Jurkat, Clone E6-1 (cell line): ENCODE measurements around the gene NCBP1.
"Not testable (repeated sequence)": the region's sequence is repeated elsewhere in the genome, so short reads cannot be mapped to it uniquely, and the experiment has no call there.

Experiments used
- DNase-seq: peaks from one replicate; pipeline ENCODE4 v3.0.0-alpha.2; 2011; ENCODE audit warnings: low read depth, low spot score
- H3K4me3 ChIP-seq: 2 replicates; pipeline ENCODE4 v1.5.1; 2011; ENCODE audit warnings: mild to moderate bottlenecking, low read length, control low read depth, moderate library complexity

NCBP1 gene

DNA sequence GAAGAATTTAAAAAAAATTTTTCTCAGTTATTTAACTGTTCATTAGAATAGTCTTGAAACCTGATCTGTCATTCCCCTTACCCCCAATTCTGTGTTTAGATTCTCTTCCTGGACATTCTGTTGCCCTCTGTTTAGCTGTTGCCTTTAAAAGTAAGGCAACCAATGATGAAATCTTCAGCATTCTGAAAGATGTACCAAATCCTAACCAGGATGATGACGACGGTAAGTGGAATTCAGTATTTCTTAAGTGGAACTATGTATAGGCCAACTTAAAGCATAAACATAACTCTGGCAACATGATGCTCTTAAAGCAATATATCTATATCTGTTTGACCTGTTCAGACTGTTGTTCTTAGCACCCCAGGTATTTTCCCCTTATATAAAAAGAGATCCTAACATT lies 27.2 kb downstream of the NCBP1 start:
- DNase-seq = no peak
- no peak overlapping the region for H3K4me3 ChIP-seq

DNA sequence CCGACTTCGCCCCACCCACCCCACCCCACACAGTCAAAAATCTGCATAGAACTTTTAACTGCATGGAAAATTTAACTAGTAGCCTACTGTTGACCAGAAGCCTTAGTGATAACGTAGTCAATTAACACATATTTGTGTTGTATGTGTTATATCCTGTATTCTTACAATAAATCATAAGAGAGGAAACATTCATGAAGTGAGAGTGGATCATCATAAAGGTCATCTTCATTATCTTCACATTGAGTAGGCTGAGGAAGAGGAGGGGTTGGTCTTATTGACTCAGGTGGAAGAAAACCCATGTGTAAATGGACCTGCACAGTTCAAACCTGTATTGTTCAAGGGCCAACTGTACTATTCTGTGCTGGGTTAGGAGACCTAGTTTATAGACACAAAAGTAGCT lies 32.1 kb downstream of the NCBP1 start:
- H3K4me3 ChIP-seq = no peak overlapping the region
- no peak for DNase-seq

DNA sequence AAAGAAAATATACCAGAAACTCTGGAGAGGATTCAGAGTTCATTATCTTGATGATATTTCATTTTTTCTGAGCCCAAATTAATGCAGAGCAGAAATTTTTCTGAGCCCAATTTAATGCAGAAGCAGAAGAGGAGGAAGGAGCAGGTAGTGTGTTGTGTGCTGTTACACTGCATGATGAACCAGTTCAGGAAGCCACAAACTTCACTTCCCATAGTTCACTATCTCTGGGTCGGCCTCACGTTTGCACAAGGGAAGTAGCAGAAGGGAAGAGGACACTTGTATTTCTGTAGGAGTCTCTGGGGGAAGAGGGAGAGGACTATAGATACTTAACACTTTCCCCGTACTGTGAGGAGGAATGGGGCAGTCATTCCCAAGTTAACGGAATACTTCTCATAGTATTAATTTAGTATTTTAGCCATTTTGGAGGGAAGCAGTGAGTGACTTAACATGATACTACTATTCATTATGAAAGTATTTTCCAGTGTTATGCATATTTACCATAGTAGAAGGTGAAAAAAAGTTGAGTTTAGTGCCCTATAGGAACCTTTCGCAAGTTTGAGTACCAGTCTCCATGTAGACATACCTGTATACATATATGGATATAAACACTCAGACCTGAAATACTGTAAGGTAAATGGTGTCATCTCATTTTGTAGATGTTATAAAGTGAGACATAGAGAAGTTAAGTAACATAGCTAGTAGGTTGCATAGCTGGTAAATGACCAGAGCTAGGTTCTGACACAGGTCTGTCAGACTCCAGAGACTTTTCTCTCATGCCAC lies 33.5 kb downstream of the NCBP1 start:
- DNase-seq = no peak
- no peak overlapping the region for H3K4me3 ChIP-seq

DNA sequence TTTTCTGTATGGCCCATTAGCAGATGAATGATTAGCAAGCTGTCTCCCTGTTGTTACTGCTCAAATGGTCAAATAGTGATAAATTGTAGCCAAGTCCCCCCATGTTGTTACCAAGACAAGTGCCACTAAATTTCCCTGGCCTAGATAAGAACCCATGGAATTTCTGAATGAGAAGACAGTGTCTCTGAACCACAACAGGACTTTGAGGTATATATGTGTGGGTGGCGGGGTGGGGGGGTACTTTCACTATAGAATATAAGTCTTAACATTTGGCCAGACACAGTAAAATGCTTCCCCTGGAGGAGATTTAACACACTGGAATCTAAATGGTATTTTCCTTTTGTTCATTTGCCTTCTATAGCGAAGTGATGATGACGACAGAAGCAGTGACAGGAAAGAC lies 34.9 kb downstream of the NCBP1 start:
- H3K4me3 ChIP-seq = no peak overlapping the region
- DNase-seq = no peak

DNA sequence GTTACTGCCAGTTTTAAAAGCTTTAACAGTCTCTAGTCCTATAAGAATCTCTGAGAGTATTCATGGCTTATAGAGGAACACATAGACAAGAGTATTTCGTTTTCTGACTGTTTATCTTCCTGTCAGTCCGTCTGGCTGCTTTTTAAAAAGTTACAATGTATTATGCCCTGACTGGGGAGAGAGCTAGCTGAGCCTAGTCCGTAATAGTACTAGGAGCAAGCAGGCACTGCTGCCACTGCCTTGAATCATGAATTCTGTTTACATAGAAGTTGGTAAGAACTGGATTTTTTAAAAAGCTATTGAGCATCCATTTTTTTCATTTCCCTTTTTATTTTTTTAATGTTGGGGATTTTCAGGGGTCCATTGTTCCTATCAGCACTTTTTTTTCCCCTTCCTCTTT lies 37.0 kb downstream of the NCBP1 start:
- no peak for DNase-seq
- no peak overlapping the region for H3K4me3 ChIP-seq

DNA sequence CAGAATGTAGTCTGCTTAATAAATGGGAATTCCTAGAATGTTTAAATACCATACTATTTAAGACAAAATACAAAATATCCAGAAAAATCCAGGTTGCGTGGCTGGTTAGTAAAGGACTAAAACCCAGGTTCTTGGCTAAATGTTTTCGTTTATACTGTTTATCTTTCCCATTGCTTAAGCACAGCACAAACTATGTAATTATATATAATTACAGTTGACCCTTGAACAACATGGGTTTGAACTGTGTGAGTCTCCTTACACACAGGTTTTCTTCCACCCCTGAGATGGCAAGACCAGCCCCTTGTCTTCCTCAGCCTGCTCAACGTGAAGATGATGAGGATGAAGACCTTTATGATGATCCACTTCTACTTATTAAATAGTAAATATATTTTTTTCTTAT lies 38.8 kb downstream of the NCBP1 start:
- no peak overlapping the region for H3K4me3 ChIP-seq
- no peak for DNase-seq

DNA sequence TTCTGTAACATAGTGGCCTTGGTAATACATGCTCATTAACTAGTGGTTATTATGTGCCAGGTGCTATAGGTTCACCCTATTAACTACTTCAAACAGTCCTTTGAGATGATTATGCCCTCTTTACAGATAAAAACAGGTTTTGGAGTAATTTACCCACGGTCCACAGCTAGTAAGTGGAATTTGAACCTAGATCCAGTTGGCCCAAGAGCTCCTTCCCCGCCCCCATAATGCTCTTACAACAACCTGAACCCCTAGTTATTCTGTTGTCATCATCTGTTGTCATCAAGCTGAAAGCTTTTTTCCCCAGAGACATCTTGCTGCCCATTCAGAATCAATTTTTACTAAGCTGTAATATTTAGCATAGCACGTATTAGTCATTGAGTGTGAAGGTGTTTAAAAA lies 40.3 kb downstream of the NCBP1 start:
- H3K4me3 ChIP-seq = no peak overlapping the region
- no peak for DNase-seq

DNA sequence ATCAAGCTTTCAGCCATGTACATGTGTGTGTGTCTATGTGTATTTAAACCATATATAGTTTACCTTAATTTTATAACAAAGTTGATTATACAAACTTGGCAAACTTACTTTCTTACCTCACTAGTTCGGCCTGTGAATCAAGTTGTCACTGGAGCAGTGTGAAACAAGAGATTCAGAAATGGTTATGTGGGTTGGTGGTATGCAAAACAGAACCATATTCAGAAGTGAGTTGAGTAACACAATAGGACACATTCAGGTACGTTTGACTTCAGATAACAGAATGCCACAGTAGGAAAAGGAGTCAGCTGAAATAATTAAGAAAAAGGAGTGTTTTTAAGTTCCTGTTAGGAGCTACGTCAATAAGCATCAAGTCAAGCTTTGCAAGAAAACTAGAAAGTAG lies 42.0 kb downstream of the NCBP1 start:
- H3K4me3 ChIP-seq = no peak overlapping the region
- no peak for DNase-seq

DNA sequence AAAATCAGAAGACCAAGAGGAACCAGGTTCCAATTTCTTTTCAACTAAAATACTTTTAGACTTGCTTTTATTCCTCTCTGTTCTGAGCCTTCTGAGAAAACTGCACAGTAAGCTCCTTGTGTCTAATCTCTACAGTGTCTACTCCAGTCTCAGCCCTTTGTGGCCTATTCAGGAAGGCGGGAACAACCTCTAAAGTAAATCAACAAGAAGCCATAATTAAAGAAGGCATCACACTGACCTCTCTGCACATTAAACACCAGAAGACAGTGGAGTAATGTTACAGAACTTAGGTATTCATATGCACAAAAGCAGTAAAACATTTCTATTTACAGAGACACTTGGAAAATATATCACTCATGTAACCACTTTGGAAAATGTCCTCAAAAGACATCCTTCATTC lies 48.6 kb downstream of the NCBP1 start:
- no peak for DNase-seq
- H3K4me3 ChIP-seq = no peak overlapping the region

DNA sequence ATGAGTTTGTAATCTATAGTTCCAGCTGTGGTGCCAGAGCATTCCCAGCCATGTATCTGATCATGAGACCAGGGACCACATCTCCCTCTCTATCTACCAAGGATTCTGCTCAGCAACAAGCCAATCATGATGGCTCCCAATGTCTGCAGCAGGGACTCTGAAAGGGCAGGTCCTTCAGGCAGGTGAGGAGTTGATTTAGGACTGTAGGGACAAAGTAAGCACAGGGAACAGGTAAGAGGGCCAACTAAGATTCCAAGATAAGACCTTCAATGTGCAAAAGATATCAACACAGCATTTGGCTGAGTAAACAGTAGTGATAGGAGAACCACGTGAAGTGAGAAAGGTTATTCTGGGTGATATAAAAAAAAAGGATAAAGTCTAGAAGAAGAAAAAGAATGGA lies 55.0 kb downstream of the NCBP1 start:
- no peak overlapping the region for H3K4me3 ChIP-seq
- no peak for DNase-seq

DNA sequence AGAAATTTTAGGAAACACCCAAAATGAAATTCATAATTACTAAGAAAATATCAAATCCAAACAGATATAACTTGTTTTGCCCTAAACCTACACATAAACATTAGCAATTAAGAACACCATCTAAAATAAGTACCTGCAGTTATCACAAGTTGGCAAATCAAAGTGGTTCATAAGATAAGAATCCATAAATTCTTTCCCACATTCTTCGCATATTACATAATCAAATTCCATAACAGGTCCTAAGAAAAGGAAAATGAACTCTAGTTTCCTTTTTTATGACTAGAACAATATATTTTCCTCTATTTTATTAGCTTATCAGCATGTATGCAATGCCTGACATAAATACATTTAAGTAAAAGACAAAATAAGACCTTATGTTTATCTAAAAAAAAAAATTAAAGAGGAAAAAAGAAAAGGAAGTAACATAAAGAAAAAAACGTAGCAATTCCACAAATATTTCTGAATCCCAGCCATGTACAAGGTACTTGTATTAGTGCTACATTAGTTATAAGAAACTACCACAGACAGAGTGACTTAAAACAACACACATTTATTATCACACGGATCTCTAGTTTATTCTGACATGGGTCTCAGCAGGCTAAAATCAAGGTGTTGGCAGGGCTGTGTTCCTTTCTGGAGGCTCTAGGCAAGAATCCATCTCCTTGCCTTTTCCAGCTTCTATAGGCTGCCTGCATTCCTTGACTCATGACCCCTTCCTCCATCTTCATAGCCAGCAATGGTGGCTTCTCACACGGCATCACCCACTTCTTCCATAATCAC lies 56.0 kb downstream of the NCBP1 start:
- no peak for DNase-seq
- H3K4me3 ChIP-seq = no peak overlapping the region

DNA sequence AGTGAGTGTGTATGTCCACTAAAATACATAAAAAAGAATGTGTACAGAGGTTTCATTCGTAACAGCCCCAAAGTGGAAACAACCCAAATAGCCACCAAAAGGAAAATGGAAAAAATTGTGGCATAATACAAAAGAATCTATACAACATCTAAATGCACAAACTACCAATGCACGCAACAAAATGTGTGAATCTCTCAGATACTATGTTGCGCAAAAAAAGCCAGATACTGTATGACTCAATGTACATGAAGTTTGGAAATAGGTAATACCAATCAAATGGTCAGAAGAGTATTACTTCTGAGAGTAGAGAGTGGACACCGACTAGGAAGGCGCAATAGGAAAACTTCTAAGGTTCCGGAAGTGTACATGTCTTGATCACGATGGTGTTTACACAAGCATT lies 61.1 kb downstream of the NCBP1 start:
- DNase-seq = no peak
- H3K4me3 ChIP-seq = no peak overlapping the region

DNA sequence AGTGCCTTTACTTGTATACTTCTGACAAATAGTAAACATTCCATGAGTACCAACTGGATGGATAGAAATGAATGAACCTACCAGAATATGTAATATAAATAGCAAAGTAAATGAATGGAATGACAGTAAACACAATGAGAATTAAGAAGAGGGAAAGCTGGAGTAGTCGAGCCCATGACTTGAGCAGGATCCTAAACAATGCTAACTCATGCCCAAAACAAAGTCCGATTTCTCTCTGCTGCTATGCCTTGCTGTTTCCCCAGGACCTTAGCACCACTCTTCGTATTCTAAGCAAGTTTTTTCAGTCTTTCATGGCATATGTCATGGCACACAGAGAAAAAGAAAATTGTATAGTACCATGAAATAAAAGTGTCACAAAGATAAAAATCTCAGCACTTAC lies 61.8 kb downstream of the NCBP1 start:
- H3K4me3 ChIP-seq = no peak overlapping the region
- no peak for DNase-seq

DNA sequence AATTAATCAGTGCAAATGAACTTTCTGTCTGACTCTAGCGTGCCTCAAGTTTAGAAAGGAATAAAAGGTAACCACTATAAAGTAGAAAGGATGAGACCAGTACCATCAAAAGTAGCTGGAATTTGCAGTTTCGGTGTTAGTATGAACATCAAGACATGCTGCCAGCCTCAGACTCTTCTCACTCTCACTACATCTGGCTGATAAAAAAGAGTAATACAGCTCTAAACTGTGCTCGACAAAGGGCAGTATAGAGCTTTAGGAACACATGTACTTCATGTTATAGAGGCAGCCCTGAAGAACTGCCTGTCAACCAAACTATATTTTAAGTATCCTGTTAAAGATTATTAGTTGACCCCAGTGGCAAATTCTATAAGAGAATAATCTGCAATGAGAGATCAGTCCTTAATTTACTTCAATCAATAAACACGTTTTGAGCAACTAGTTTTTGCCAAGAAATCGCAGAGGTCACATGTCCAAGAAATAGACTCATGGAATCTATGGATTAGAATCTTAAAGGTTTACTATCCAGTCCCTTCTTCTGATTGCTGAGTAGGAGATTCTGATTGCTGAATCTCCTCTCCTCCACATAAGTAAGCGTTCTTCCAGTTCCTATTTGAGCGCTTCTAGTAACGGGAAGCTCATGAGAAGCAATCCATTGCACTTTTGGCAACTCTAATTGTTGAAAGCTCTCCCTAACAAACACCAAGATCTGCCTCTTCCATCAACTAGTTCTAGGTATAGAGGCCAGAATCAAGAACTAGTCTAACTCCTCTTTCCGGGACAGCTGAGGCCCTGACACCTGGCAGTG lies 62.6 kb downstream of the NCBP1 start:
- H3K4me3 ChIP-seq = peak overlapping the region; percentile 77
- DNase-seq = no peak

DNA sequence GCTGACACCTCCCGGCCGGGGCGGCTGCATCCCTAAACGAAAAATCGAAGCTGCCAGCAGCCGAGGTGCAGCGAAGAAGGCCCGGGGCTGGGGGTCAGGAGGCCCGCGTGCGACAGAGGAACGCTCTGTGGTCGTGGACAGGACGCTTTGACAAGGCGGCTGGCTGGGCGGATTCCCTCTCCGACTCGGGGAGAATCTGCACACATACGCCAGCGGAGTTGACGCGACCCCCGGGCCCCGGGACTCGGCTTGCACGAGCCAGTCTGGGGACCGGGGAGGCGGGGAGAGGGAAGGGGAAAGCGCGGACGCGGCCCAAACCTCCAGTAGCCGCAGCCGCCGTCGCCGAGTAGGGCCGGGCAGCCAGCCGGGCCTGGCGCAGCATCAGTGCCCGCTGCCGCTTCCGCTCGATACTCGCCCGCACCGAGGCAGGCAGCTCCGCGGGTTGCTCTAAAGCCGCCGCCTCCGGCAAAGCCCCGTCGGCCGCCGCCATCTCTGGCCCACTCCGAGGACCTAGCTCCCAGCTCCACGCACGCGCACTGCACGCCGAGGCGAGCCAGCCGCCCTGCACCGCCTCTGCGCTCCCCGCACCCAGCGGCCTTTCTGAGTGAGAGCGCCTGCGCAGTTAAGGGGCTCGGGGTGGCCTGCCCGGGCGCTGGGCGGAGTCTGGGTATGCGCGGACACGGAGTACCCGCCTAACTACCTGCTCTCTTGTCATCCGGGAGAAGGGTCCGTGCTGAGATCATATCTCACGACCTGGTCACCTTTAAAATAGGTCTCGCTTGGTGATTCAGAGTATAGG lies 63.4 kb downstream of the NCBP1 start, which contains the start of gene XPA:
TSS of gene XPA (minus strand) at position 538 of the 799 bp plus-strand sequence. CDS start at position 490, 48 bp downstream.
- DNase-seq = peak; percentile 84
- peak within 1 kb of the TSS; percentile 77 for H3K4me3 ChIP-seq

DNA sequence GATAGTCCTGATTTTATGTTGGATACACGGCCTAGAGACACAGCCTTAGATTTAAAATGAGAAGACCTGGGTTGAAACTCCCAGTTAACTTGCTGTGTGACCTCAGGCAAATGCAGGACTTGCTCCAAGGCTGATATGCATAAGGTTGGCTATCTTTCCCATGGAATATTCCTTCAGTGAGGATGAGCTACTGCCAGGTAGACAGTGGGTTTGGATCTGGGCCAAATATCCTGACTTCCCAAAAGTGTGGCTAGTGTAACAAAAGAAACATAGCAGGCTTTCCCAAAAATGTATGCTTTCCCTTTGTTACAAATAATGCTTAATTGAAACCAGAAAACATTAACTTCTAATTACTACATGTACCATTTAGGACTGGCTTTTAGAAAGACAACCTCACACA lies 64.2 kb downstream of the NCBP1 start:
- no peak for DNase-seq
- H3K4me3 ChIP-seq = peak overlapping the region; percentile 77

DNA sequence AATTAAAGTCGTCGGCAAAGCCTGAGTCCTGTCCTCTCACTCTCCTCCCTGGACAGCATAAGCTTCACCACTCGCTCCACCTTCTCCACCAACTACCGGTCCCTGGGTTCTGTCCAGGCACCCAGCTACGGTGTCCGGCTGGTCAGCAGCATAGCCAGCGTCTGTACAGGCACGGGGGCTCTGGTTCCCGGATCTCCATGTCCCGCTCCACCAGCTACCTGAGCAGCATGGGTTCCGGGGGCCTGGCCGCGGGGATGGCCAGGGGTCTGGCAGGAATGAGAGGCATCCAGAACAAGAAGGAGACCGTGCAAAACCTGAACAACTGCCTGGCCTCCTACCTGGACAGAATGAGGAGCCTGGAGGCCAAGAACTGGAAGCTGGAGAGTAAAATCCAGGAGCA lies 65.2 kb downstream of the NCBP1 start:
- DNase-seq = no peak
- H3K4me3 ChIP-seq = no peak overlapping the region

DNA sequence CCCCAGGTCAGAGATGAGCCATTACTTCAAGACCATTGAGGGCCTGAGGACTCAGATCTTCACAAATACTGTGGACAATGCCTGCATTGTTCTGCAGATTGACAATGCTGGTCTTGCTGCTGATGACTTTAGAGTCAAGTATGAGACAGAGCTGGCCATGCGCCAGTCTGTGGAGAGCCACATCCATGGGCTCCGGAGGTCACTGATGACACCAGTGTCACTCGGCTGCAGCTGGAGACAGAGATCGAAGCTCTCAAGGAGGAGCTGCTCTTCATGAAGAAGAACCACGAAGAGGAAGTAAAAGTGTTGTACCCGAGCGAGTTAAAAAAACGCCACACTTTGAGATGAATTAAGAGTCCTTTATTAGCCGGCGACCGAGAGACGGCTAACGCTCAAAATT lies 65.7 kb downstream of the NCBP1 start:
- not testable (repeated sequence) for H3K4me3 ChIP-seq, DNase-seq

DNA sequence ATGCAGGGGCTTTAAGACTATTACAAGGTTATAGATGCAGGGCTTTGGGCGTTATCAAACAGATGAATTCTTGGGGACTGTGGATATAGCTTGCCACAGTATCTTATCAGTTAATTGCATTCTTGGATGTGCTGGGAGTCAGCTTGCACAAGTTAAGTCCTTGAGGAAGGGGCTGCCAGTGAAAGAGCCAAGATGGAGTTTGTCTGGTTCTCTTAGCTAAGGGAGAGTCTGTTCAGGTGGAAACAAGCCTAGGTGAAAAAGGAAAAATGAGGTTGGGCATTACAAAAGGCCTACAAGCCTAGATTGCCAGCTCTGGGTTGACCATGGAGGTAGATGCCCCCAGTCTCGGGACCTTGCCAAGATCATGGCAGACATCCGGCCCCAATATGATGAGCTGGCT lies 66.2 kb downstream of the NCBP1 start:
- DNase-seq, H3K4me3 ChIP-seq: not testable (repeated sequence)
